Eye (tissue), 1 donor: ENCODE measurements around the gene KRTAP5-4.
"Not testable (repeated sequence)": the region's sequence is repeated elsewhere in the genome, so short reads cannot be mapped to it uniquely, and the experiment has no call there.

Source experiments
- DNase-seq: peaks from one replicate; pipeline ENCODE4 v3.0.0-alpha.2; 2015

Gene KRTAP5-4

GRCh38 chr11:1636291-1636950 lies 14.5 kb upstream of the KRTAP5-4 start:
- no peak for DNase-seq

DNA sequence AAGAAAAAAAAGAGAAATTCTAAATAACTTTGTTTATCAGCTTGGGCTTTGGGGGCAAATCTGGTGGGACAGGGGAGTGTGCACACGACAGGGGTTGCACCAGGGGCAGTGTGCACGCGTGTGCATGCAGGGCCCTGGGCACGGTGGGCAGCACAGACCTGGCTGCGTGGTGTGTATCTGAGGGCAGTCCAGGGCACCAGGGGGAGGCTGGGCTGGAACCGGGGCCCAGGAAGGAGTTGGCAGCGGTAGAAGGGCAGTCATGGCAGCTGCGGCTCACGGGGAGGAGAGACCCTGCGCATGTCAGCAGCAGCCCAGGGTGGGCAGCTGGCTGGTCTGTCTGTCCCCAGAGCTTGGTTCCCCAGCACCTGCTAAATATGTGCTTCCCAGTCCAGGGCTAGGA lies 11.9 kb upstream of the KRTAP5-4 start:
- no peak for DNase-seq

DNA sequence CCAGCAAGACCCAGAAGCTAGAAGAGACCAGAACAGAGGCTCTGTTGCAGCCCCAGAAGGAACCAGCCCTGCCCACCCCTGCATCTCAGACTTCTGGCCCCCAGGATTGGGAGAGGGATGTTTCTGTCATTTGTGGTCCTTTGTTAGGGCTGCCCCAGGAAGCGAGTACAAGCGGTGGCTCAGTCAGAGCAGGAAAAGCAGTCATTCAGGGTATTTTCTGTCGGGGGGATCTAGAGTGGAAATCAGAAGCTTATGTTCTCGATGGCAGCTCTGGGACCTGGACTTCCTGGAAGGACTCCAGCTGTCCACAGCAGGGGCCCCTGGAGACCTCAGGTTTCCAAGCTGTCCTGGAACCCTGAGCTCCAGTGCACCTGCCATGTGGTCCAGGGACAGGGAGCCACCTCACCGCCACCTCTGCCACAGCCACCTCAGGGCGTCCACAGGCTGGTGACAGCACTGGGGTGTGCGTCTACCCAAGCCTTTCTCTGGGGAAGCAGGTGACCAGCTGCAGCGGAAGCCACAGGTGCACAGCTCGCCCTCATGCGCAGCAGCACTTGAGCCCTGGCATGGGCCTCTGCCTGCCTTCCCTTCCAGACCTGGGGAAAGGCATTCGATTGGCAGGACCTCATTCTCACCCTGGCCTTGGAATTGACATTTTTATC lies 10.2 kb upstream of the KRTAP5-4 start:
- no peak for DNase-seq

GRCh38 chr11:1631066-1631568 lies 9.2 kb upstream of the KRTAP5-4 start:
- no peak for DNase-seq

GRCh38 chr11:1630271-1630670 lies 8.3 kb upstream of the KRTAP5-4 start:
- peak; percentile 15 for DNase-seq

GRCh38 chr11:1629326-1630185 lies 7.6 kb upstream of the KRTAP5-4 start, which contains the start of gene KRTAP5-5:
KRTAP5-5 (plus strand) TSS chr11:1629775; CDS start chr11:1629841, 66 bp downstream.
- DNase-seq, result no peak

- DNase-seq, result peak; percentile 87
Observed at GRCh38 chr11:1628506-1629325, 6.8 kb upstream of the KRTAP5-4 start.

DNA sequence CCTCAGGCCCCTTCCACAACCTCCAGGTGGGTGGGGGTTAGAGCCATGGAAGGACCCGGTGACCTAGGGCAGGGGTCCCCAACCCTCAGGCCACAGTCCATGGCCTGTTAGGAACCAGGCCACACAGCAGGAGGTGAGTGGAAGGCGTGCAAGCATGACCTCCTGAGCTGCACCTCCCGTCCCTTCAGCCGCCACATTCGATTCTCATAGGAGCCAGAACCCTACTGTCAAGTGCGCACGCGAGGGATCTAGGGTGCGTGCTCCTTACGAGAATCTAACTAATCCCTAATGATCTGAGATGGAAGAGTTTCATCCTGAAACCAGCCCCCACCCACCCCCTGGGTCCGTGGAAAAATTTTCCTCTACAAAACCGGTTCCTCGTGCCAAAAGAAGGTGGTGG lies 3.6 kb upstream of the KRTAP5-4 start:
- no peak for DNase-seq

DNA sequence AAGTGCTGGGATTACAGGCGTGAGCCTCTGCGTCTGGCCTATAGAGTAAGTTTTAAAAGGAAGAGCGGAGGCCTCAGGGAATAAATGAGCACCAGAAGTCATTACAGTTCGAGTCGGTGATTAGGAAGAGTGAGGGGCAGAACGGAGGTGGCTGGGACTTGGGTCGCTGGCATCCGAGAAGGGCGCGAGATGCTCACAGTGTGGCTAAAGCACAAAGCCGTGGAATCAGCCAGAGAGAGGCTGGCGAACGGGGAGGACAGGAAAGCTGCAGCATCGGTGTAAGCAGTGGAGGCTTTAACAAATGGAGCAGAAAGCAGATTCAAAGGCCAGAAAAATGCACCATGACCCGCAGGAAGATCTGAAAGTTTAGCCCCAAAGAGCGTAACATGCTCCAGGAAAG lies 2.7 kb upstream of the KRTAP5-4 start:
- DNase-seq, result no peak

DNA sequence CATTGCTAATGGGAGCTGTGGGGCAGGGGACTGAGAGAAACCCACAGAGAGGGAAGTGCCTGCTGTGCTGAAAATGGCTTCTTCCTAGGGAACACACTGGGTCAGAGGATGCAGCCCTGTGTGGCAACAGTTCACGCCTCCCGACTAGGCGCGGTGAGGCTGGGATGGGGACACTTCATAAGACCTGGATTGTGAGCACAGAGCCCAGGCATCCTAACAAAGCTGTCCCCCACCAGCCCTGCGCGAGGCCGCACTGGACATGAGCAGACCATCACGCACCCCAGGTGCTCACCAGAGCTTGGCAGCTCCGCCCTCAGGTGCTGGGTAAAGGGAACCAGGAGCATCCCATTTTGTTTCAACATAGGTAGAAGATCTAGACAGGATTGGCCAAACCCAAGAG lies 1.8 kb upstream of the KRTAP5-4 start:
- DNase-seq, result no peak

DNA sequence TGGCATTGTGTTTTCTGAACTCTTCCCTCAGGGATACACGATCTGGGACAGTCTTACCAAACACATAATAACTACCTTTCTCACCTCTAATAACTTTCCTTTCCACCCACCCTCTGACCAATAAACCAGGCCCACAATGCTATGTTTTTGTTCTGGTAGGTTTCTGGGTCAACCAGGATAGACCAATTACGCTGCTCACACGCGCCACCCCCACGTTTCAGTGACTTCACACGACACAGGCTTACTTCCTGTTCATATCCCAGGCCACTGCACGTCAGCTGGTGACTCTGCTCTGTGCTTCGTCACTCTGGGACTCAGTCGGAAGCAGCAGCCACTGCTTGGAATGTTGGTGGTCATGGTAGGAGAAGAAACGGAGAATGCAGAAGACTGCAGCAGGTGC lies 2.5 kb downstream of the KRTAP5-4 start:
- DNase-seq, result no peak

- DNase-seq, result peak; percentile 20
Observed at GRCh38 chr11:1618231-1618630, 3.7 kb downstream of the KRTAP5-4 start.

- no peak for DNase-seq
Observed at GRCh38 chr11:1608363-1608762, 13.6 kb downstream of the KRTAP5-4 start, which contains the start of gene KRTAP5-3. KRTAP5-3 (minus strand) TSS chr11:1608463; CDS start chr11:1608385, 78 bp downstream.

- not testable (repeated sequence) for DNase-seq
Observed at GRCh38 chr11:1607901-1608300, 14.0 kb downstream of the KRTAP5-4 start.

DNA sequence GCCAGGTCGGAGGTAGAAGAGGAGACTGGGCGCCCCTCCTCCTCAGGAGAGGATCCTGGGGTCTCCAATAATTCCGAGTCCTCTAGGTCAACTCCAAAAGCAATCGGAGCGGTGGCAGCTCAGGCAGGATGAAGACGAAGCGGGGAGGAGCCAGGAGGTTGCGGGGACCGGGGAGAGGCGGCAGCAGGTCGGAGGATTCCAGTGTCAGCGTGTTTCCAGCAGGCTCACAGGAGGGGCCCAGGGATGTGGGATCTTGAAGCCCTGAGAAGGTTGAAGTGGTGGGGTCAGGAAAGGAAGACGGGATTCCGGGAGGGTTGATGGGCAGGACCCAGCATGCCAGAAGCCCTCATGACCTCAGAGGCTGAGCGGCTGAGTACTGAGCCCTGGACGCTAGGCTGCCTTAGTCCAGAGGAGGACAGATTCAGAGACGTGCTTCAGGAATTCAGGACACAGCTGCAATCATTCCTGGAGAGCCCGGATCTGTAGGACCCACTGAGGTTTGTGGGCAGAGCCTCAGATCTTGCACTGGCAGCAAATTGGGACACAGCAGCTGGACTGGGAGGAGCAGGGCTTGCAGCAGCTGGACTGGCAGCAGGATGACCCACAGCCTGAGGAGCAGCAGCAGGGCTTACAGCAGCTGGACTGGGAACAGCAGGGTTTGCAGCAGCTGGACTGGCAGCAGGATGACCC lies 14.6 kb downstream of the KRTAP5-4 start:
- peak; percentile 49 for DNase-seq

GRCh38 chr11:1605923-1606322 lies 16.0 kb downstream of the KRTAP5-4 start:
- DNase-seq, result not testable (repeated sequence)

- DNase-seq, result no peak
Observed at GRCh38 chr11:1604711-1605110, 17.2 kb downstream of the KRTAP5-4 start.

GRCh38 chr11:1604181-1604580 lies 17.8 kb downstream of the KRTAP5-4 start:
- no peak for DNase-seq

DNA sequence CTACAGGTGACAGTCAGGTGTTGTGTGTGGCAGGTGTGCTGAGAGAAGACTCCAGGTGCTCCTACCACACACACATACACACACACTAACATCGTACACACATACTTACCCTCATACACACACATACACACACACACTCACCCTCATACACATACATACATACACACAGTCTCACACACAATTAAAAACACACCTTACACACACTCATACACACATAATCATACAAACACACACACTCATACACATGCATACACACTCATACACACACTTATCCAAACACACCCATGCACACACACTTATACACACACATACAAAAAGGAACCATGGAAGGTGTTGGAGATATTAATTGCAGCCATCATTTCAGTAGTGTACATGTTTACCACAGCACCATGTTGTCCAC lies 18.3 kb downstream of the KRTAP5-4 start:
- DNase-seq, result no peak

DNA sequence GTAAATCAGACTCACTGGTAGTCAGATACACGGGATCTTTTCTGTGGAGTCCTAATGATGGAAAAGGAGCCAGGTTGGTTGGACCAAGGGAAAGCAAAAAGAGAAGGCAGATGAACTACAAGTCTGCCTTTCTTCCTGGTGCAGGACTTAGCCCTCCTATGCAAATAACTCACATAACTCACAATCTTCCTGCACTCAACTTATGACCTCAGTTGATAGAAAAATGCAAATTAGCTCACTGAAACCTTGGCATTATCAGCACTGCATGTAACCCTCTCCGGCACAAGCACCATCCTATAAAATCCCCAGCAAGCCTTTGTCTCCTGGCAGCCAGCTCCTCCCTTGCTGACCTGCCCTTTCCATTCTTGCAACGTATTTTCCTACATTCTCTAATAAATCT lies 20.3 kb downstream of the KRTAP5-4 start:
- not testable (repeated sequence) for DNase-seq

DNA sequence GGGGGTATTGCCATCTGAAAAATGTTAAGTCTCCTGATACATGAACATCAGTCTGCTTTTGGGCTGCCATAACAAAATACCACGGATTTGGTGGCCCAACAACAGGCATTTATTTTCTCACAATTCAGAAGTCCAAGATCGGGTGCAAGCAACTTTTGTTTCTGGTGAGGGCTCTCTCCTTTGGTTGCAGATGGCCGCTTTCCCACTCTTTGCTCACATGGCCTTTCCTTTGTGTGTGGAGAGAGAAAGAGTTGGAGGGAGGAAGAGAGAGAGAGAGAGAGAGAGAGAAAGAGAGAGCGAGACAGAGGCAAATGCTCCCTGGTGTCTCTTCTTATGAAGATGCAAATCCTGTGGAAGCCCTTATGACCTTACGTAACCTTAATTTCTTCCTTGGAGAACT lies 21.3 kb downstream of the KRTAP5-4 start:
- no peak for DNase-seq

DNA sequence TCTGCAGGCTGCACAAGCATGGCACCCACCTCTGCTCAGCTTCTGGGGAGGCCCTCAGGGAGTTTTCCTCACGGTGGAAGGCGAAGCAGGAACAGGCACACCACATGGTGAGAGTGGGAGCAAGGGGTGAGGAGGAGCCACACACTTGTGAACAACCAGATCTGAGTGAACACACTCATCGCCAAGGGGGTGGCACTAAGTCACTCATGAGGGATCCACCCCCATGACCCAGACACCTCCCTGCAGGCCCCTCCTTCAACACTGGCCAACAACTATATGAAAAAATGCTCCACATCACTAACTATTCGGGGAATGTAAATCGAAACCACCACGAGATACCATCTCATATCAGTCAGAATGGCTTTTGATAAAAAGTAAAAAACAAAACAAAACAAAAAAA lies 23.1 kb downstream of the KRTAP5-4 start:
- no peak for DNase-seq
